Neural cell (in vitro differentiated cells): ENCODE results near the gene TRAPPC2L. TPM values are rescaled to one million over a fixed set of nuclear protein-coding genes. Genes with fewer than 3 reads are reported as not detected.
A peak's percentile ranks its signal among the peaks of the same experiment; 100 is the strongest.

ENCODE experiments used
- H2AFZ ChIP-seq: fragments of 200-600, 300-800 bp; sonication (generic), shearing (Covaris generic); 2 replicates; pipeline ENCODE4 v1.6.0; 2014; ENCODE audit warnings: low read depth, mild to moderate bottlenecking, antibody characterized with exemption, low read length, moderate library complexity
- H3F3A ChIP-seq: fragments of 200-600 bp; shearing (Covaris generic); 2 replicates; pipeline ENCODE4 v1.6.1; 2016; ENCODE audit warnings: mild to moderate bottlenecking, moderate library complexity, mixed read lengths, antibody characterized with exemption, low read length; ENCODE audit not compliant: insufficient read depth, poor library complexity, severe bottlenecking
- H3K27ac ChIP-seq: fragments of 200-600, 300-800 bp; sonication (generic), shearing (Covaris generic); 2 replicates; pipeline ENCODE4 v1.5.1; 2014; ENCODE audit warnings: mild to moderate bottlenecking, low read length, moderate library complexity
- H3K27me3 ChIP-seq: fragments of 300-800, 200-600 bp; sonication (generic), shearing (Covaris generic); 2 replicates; pipeline ENCODE4 v1.6.0; 2014; ENCODE audit warnings: mild to moderate bottlenecking, low read depth, low read length, moderate library complexity; ENCODE audit not compliant: insufficient read depth
- H3K36me3 ChIP-seq: fragments of 300-800, 200-600 bp; sonication (generic), shearing (Covaris generic); 2 replicates; pipeline ENCODE4 v1.5.1; 2014; ENCODE audit warnings: mild to moderate bottlenecking, antibody characterized with exemption, low read length, moderate library complexity; ENCODE audit not compliant: insufficient read depth
- H3K4me2 ChIP-seq: fragments of 300-800, 200-600 bp; sonication (generic), shearing (Covaris generic); 2 replicates; pipeline ENCODE4 v1.6.0; 2014; ENCODE audit warnings: mild to moderate bottlenecking, low read length
- H3K4me3 ChIP-seq: fragments of 300-800, 200-600 bp; sonication (generic), shearing (Covaris generic); 2 replicates; pipeline ENCODE4 v1.5.1; 2014; ENCODE audit warnings: mild to moderate bottlenecking, low read length, moderate library complexity
- H3K79me2 ChIP-seq: fragments of 200-600 bp; shearing (Covaris generic); replicated peaks from 2 replicates; pipeline ENCODE4 v1.6.0; 2014; ENCODE audit warnings: mild to moderate bottlenecking, low read length, moderate library complexity; ENCODE audit not compliant: insufficient read depth
- H3K9ac ChIP-seq: fragments of 300-800, 200-600 bp; sonication (generic), shearing (Covaris generic); 2 replicates; pipeline ENCODE4 v1.6.1; 2016; ENCODE audit warnings: mild to moderate bottlenecking, low read length, mixed read lengths
- H3K9me2 ChIP-seq: fragments of 200-600 bp; shearing (Covaris generic); 2 replicates; pipeline ENCODE4 v1.6.1; 2016; ENCODE audit warnings: mild to moderate bottlenecking, low read length, mixed read lengths; ENCODE audit not compliant: insufficient read depth
- H3K9me3 ChIP-seq: fragments of 200-600, 300-800 bp; sonication (generic), shearing (Covaris generic); 2 replicates; pipeline ENCODE4 v1.6.1; 2016; ENCODE audit warnings: mild to moderate bottlenecking, mixed run types, low read length, moderate library complexity, mixed read lengths
- H4K20me1 ChIP-seq: fragments of 200-600 bp; shearing (Covaris generic); 2 replicates; pipeline ENCODE4 v1.6.1; 2016; ENCODE audit warnings: mild to moderate bottlenecking, mixed run types; ENCODE audit not compliant: insufficient read depth
- EP300 ChIP-seq: fragments of 450-650 bp; conservative IDR thresholded peaks from 2 replicates; pipeline ENCODE4 v1.6.1; 2014; ENCODE audit warnings: antibody characterized with exemption, mild to moderate bottlenecking, moderate library complexity; ENCODE audit not compliant: poor library complexity, severe bottlenecking
- EZH2 ChIP-seq: fragments of 200-600, 300-800 bp; shearing (Covaris generic), sonication (generic); IDR thresholded peaks from 2 replicates; pipeline ENCODE4 v1.6.1; 2014; ENCODE audit warnings: antibody characterized with exemption, low read length, borderline replicate concordance, mild to moderate bottlenecking; ENCODE audit not compliant: insufficient read depth, poor library complexity, severe bottlenecking
- MXI1 ChIP-seq: fragments of 450-650 bp; conservative IDR thresholded peaks from 2 replicates; pipeline ENCODE4 v1.6.1; 2014; ENCODE audit warnings: antibody characterized with exemption, mild to moderate bottlenecking; ENCODE audit not compliant: poor library complexity, severe bottlenecking
- POLR2AphosphoS5 ChIP-seq: IDR thresholded peaks from 2 replicates; pipeline ENCODE4 v1.6.1; 2012
- RAD21 ChIP-seq: fragments of 450-650 bp; conservative IDR thresholded peaks from 2 replicates; pipeline ENCODE4 v1.6.1; 2014; ENCODE audit warnings: antibody characterized with exemption, mild to moderate bottlenecking, moderate library complexity
- SMC3 ChIP-seq: fragments of 450-650 bp; conservative IDR thresholded peaks from 2 replicates; pipeline ENCODE4 v1.6.1; 2014; ENCODE audit warnings: antibody characterized with exemption, mild to moderate bottlenecking, moderate library complexity; ENCODE audit not compliant: poor library complexity
- TAF1 ChIP-seq: IDR thresholded peaks from 2 replicates; pipeline ENCODE4 v1.6.1; 2012; ENCODE audit warnings: low read depth
- polyA plus RNA-seq: library from polyadenylated mRNA; depleted of rRNA; stranded (reverse); fragments of >200 nt; gene quantifications from 2 replicates; pipeline ENCODE4 v1.2.3, GENCODE V29; 2014
- TF ChIP-seq, protein P1 (sequence below): fragments of 450-650 bp; IDR thresholded peaks from 2 replicates; pipeline ENCODE4 v1.5.1; 2014; ENCODE audit warnings: antibody characterized with exemption, mild to moderate bottlenecking, moderate library complexity; ENCODE audit not compliant: poor library complexity, severe bottlenecking
- TF ChIP-seq, protein P2 (sequence below): IDR thresholded peaks from 2 replicates; pipeline ENCODE4 v1.6.1; 2012; ENCODE audit warnings: borderline replicate concordance

The TRAPPC2L gene
- polyA plus RNA-seq, 1 donor from 2014 or later: 70.2 TPM

DNA sequence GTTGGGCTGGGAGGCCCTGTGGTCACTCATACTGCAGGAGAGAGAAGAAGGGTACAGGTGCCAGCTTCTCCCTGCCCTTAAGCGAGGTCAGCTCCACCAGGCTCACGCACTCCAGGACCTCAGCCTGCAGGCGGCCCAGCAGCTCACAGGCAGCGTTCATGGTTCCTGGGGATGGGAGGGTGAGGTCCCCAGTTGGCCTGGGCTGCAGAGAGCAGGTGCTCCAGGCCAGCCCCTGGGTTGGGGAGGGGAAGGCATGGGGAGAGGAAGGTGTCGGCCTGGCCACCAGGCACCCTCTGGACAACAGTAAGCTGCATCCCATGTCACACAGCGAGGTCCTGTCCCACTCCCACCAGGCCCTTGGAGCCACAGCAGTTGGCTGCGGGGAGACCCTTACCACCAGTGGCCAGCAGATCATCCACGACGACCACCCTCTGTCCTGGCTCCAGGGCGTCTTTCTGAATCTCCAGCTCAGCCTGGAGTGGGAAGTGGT lies 47.2 kb upstream of the TRAPPC2L start:
- Histone ChIP-seq H3K4me2 (no peak overlapping the region), H3K9me3 (no peaks in the 10 kb centered on the region), H3K36me3 (no peaks in the 10 kb centered on the region), H3K9me2 (no peaks in the 10 kb centered on the region), H3K9ac (no peak overlapping the region), H2AFZ (no peak overlapping the region), H3K27me3 (no peaks in the 10 kb centered on the region), H3F3A (no peaks in the 10 kb centered on the region), H3K4me3 (no peak overlapping the region), H3K27ac (no peak overlapping the region), H4K20me1 (no peaks in the 10 kb centered on the region), H3K79me2 (peaks cover under 1% of the 10 kb centered on the region)
- TF ChIP-seq RAD21: no peak
- TF ChIP-seq EP300: no peak
- no peak for TF ChIP-seq POLR2AphosphoS5
- no peak for TF ChIP-seq MXI1
- TF ChIP-seq, protein P1, sequence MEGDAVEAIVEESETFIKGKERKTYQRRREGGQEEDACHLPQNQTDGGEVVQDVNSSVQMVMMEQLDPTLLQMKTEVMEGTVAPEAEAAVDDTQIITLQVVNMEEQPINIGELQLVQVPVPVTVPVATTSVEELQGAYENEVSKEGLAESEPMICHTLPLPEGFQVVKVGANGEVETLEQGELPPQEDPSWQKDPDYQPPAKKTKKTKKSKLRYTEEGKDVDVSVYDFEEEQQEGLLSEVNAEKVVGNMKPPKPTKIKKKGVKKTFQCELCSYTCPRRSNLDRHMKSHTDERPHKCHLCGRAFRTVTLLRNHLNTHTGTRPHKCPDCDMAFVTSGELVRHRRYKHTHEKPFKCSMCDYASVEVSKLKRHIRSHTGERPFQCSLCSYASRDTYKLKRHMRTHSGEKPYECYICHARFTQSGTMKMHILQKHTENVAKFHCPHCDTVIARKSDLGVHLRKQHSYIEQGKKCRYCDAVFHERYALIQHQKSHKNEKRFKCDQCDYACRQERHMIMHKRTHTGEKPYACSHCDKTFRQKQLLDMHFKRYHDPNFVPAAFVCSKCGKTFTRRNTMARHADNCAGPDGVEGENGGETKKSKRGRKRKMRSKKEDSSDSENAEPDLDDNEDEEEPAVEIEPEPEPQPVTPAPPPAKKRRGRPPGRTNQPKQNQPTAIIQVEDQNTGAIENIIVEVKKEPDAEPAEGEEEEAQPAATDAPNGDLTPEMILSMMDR: no peak
- no peak for TF ChIP-seq SMC3

DNA sequence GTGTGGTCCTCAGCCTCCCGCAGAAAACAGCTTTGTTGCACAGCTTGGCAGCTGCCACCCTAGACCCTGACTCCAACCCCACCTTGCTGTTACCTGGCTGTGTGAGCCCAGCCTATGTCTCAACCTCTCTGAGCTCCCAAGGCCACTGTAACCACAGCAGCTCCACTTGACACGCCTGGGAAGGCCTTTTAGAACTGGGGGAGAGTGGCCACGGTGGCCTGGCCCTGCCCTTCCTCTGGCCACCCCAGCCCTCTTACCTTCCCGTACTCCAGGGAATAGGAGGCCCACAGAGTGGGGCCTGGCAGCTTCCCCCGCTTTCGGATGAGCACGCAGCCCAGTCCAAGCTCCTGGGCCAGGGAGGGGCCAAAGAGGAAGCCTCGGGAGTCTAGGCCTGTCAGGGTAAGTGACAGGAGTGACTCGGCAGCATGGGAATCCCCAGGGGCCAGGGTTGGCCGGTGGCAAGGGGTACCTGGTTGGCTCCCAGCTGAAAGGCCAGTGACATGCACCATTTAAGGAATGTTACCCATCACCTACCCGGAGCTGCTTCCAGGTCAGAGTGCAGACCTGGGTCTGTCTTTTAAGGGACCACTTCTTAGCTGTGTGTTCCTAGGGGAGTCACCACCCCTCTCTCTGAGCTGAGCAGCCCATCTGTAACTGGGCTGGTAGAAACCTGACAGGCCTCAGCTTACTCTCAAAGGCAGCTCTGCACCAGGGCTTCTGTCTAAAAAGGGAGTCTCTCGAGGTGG lies 46.6 kb upstream of the TRAPPC2L start:
- no peak overlapping the region for H2AFZ ChIP-seq
- no peaks in the 10 kb centered on the region for H3K27me3 ChIP-seq
- TF ChIP-seq EZH2 (no peak), RAD21 (no peak), SMC3 (no peak), EP300 (no peak), MXI1 (no peak), TAF1 (no peak), POLR2AphosphoS5 (no peak)
- TF ChIP-seq, protein P1: no peak
- TF ChIP-seq, protein P2, sequence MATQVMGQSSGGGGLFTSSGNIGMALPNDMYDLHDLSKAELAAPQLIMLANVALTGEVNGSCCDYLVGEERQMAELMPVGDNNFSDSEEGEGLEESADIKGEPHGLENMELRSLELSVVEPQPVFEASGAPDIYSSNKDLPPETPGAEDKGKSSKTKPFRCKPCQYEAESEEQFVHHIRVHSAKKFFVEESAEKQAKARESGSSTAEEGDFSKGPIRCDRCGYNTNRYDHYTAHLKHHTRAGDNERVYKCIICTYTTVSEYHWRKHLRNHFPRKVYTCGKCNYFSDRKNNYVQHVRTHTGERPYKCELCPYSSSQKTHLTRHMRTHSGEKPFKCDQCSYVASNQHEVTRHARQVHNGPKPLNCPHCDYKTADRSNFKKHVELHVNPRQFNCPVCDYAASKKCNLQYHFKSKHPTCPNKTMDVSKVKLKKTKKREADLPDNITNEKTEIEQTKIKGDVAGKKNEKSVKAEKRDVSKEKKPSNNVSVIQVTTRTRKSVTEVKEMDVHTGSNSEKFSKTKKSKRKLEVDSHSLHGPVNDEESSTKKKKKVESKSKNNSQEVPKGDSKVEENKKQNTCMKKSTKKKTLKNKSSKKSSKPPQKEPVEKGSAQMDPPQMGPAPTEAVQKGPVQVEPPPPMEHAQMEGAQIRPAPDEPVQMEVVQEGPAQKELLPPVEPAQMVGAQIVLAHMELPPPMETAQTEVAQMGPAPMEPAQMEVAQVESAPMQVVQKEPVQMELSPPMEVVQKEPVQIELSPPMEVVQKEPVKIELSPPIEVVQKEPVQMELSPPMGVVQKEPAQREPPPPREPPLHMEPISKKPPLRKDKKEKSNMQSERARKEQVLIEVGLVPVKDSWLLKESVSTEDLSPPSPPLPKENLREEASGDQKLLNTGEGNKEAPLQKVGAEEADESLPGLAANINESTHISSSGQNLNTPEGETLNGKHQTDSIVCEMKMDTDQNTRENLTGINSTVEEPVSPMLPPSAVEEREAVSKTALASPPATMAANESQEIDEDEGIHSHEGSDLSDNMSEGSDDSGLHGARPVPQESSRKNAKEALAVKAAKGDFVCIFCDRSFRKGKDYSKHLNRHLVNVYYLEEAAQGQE: no peak
- no peaks in the 10 kb centered on the region for H3K79me2 ChIP-seq
- peak overlapping the region; percentile 94 for H3K4me3 ChIP-seq
- no peaks in the 10 kb centered on the region for H3K9me3 ChIP-seq
- H3K4me2 ChIP-seq: peak overlapping the region; percentile 80
- no peaks in the 10 kb centered on the region for H3F3A ChIP-seq
- no peaks in the 10 kb centered on the region for H3K36me3 ChIP-seq
- peak overlapping the region; percentile 78 for H3K9ac ChIP-seq
- H4K20me1 ChIP-seq: no peaks in the 10 kb centered on the region
- H3K9me2 ChIP-seq: no peaks in the 10 kb centered on the region
- H3K27ac ChIP-seq: no peak overlapping the region
